ENCODE data around the gene FCGR3B.
"Not testable (repeated sequence)": the region's sequence is repeated elsewhere in the genome, so short reads cannot be mapped to it uniquely, and the experiment has no call there.

DNA sequence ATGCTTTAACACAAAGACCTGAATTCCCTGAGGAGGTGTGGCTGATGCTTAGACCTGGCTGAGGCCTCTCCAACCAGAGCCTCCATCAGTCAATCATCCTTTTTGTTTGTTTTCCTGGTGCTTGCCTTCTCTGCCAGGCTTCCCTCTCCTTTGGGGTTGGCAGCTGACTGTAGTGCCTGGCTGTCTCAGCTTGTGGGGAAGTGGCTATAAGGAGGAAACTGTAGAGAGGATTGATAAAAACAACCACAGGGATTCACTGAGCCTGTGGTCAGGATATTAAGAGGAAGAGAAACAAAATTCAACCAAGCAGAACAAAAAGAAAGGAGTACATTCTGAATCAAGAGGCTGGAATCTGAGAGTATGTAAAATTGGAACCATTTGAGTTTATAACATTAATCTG, 27.5 kb upstream of the FCGR3B start:
- TF ChIP-seq, protein P1, sequence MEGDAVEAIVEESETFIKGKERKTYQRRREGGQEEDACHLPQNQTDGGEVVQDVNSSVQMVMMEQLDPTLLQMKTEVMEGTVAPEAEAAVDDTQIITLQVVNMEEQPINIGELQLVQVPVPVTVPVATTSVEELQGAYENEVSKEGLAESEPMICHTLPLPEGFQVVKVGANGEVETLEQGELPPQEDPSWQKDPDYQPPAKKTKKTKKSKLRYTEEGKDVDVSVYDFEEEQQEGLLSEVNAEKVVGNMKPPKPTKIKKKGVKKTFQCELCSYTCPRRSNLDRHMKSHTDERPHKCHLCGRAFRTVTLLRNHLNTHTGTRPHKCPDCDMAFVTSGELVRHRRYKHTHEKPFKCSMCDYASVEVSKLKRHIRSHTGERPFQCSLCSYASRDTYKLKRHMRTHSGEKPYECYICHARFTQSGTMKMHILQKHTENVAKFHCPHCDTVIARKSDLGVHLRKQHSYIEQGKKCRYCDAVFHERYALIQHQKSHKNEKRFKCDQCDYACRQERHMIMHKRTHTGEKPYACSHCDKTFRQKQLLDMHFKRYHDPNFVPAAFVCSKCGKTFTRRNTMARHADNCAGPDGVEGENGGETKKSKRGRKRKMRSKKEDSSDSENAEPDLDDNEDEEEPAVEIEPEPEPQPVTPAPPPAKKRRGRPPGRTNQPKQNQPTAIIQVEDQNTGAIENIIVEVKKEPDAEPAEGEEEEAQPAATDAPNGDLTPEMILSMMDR (tag by site-specific recombination; IDR thresholded peaks at IDR 0.05), result not testable (repeated sequence)
- not testable (repeated sequence) for TF ChIP-seq BCL11A (tag by site-specific recombination; IDR thresholded peaks at IDR 0.05; ENCODE audit: low read depth); ZNF830 (tag by site-specific recombination; IDR thresholded peaks at IDR 0.05; ENCODE audit: low read depth); KLF1 (tag by site-specific recombination; IDR thresholded peaks at IDR 0.05); MZF1 (tag by site-specific recombination; IDR thresholded peaks at IDR 0.05; ENCODE audit: borderline replicate concordance); GLI4 (tag by site-specific recombination; IDR thresholded peaks at IDR 0.05); ZNF561 (tag by site-specific recombination; IDR thresholded peaks at IDR 0.05; ENCODE audit: borderline replicate concordance)
